ENCODE measurements around the gene KCNJ8.

KCNJ8 gene

DNA sequence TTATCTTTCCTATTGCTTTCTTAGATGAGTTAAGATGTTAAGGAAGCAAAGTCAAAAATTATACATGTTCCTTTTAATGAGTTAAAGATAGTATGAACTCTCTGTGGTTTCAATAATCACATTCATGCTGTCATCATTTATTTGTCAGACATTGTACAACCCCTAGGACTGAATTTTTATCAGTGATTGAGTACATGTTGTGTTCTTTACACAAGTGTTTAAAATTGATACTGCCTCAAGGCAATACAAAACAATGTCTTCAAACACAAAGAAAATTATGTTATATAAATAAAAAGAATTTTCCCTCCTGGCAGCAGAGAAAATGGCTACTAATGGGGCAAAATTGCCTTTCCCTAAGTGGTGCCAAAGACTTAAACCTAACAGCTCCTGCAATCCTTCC is 34.6 kb upstream of the KCNJ8 start:
- H2BK120ac ChIP-seq (ENCODE audit: low read depth, low read length): no peak overlapping the region

DNA sequence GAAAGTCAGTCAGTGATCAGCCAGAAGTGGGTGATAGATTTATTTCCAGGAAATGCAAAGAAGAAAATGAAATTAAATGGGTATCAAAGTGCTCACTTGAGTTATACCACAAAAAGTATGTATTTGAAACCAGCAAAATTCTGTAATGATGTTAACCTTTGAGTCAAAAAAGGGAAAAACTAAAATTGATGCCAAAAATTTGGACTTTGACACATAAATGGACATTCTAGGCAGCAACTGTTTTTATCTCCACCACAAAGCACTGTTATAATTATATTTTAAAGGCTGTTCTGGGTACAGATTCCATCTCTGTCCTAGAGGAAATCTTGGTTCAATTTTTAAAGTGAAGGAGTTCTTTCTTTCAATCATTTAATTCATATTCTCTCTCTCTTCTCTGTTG is 31.7 kb upstream of the KCNJ8 start:
- H4K8ac ChIP-seq (ENCODE audit: low read depth, low read length): no peak overlapping the region
- H3K18ac ChIP-seq (ENCODE audit: low read length): no peak overlapping the region
- no peak overlapping the region for H3K23ac ChIP-seq (ENCODE audit: low read length)
- H2BK120ac ChIP-seq (ENCODE audit: low read depth, low read length): no peak overlapping the region
- H3K56ac ChIP-seq (ENCODE audit: low read length): no peak overlapping the region
- H2BK15ac ChIP-seq (replicated peaks; ENCODE audit: low read depth): no peak overlapping the region
- H2AK5ac ChIP-seq (ENCODE audit: low read length): no peak overlapping the region
- H3K27ac ChIP-seq (ENCODE audit: low read depth, low read length): no peak overlapping the region
- H3K4me1 ChIP-seq (ENCODE audit: control insufficient read depth, low read depth, low read length): no peaks in the 10 kb centered on the region
- H3K27me3 ChIP-seq (ENCODE audit: insufficient read depth, low read length, poor library complexity): no peaks in the 10 kb centered on the region
- H4K5ac ChIP-seq (ENCODE audit: low read length): no peak overlapping the region
- H3K79me1 ChIP-seq (ENCODE audit: low read length): no peaks in the 10 kb centered on the region
- H3K4me2 ChIP-seq (ENCODE audit: low read length): no peak overlapping the region
- H3K9ac ChIP-seq (ENCODE audit: low read length): no peak overlapping the region
- DNase-seq: no peak
- H2BK5ac ChIP-seq (ENCODE audit: low read length): no peak overlapping the region
- H3K4ac ChIP-seq (ENCODE audit: low read depth, low read length): no peak overlapping the region
- H3K79me2 ChIP-seq (ENCODE audit: control insufficient read depth, insufficient read depth, low read length): no peaks in the 10 kb centered on the region
- H3K4me3 ChIP-seq (ENCODE audit: low read length): no peak overlapping the region
- no peaks in the 10 kb centered on the region for H3K36me3 ChIP-seq (ENCODE audit: control insufficient read depth, insufficient read depth, low read length)

More for the DNA sequence above, 34.6 kb upstream of the KCNJ8 start:
- no peak overlapping the region for H2BK15ac ChIP-seq (replicated peaks; ENCODE audit: low read depth)
- no peak overlapping the region for H3K23ac ChIP-seq (ENCODE audit: low read length)
- DNase-seq: no peak
- H3K9ac ChIP-seq (ENCODE audit: low read length): no peak overlapping the region
- H2BK5ac ChIP-seq (ENCODE audit: low read length): no peak overlapping the region
- H3K4me1 ChIP-seq (ENCODE audit: control insufficient read depth, low read depth, low read length): no peaks in the 10 kb centered on the region
- H3K79me2 ChIP-seq (ENCODE audit: control insufficient read depth, insufficient read depth, low read length): no peaks in the 10 kb centered on the region
- H4K5ac ChIP-seq (ENCODE audit: low read length): no peak overlapping the region
- H3K4me2 ChIP-seq (ENCODE audit: low read length): no peak overlapping the region
- H3K56ac ChIP-seq (ENCODE audit: low read length): no peak overlapping the region
- H4K8ac ChIP-seq (ENCODE audit: low read depth, low read length): no peak overlapping the region
- no peak overlapping the region for H3K27ac ChIP-seq (ENCODE audit: low read depth, low read length)
- no peak overlapping the region for H2AK5ac ChIP-seq (ENCODE audit: low read length)
- no peaks in the 10 kb centered on the region for H3K79me1 ChIP-seq (ENCODE audit: low read length)
- H3K4me3 ChIP-seq (ENCODE audit: low read length): no peak overlapping the region
- no peaks in the 10 kb centered on the region for H3K27me3 ChIP-seq (ENCODE audit: insufficient read depth, low read length, poor library complexity)
- H3K4ac ChIP-seq (ENCODE audit: low read depth, low read length): no peak overlapping the region
- no peak overlapping the region for H3K18ac ChIP-seq (ENCODE audit: low read length)
- H3K36me3 ChIP-seq (ENCODE audit: control insufficient read depth, insufficient read depth, low read length): no peaks in the 10 kb centered on the region

DNA sequence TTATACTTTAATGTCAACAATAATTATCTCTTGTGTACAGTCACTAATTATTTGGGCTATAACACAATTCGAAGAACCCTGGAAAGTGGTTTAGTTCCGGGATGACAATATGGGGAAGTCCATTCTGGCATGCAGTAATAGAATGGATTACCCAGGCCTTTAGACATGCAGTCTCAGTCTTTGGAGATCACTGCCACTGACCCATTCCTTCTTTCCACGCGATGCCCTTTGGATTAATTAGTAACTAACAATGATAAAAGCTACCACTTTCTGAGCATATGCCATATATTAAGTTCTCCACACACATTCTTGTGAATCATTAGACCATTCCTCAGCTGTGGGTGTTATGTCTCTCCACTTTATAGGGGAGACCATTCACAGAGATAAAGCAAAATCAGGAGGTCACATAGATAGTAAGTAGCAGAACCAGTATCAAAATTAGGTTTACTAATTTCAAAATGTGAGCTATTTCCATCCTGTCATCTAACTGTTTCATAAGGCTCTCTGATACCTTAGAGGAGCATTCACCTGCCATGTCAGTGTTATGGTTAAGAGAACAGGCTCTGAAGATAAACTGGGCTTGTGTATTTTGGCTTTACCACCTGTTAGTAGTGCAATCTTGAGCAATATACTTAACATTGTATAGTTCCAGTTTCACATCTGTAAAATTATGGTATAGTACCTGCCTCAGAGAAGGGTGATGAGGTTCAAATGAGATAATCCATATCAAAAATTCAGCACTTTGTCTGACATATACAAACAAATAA is 27.2 kb upstream of the KCNJ8 start:
- H3K27me3 ChIP-seq (ENCODE audit: insufficient read depth, low read length, poor library complexity): no peaks in the 10 kb centered on the region
- no peak overlapping the region for H2BK120ac ChIP-seq (ENCODE audit: low read depth, low read length)
- H2AK5ac ChIP-seq (ENCODE audit: low read length): no peak overlapping the region
- H3K79me1 ChIP-seq (ENCODE audit: low read length): no peaks in the 10 kb centered on the region
- H4K5ac ChIP-seq (ENCODE audit: low read length): no peak overlapping the region
- H2BK15ac ChIP-seq (replicated peaks; ENCODE audit: low read depth): no peak overlapping the region
- no peak overlapping the region for H3K23ac ChIP-seq (ENCODE audit: low read length)
- no peak overlapping the region for H3K27ac ChIP-seq (ENCODE audit: low read depth, low read length)
- no peaks in the 10 kb centered on the region for H3K79me2 ChIP-seq (ENCODE audit: control insufficient read depth, insufficient read depth, low read length)
- no CpG with 5 or more reads among the region's 4 CpGs for WGBS (ENCODE audit: extremely low coverage, insufficient coverage, low lambda C conversion rate)
- H3K4me1 ChIP-seq (ENCODE audit: control insufficient read depth, low read depth, low read length): no peaks in the 10 kb centered on the region
- no peak overlapping the region for H4K8ac ChIP-seq (ENCODE audit: low read depth, low read length)
- H3K4me3 ChIP-seq (ENCODE audit: low read length): no peak overlapping the region
- no peak overlapping the region for H3K56ac ChIP-seq (ENCODE audit: low read length)
- H3K9ac ChIP-seq (ENCODE audit: low read length): no peak overlapping the region
- H2BK5ac ChIP-seq (ENCODE audit: low read length): no peak overlapping the region
- no peak overlapping the region for H3K18ac ChIP-seq (ENCODE audit: low read length)
- no peaks in the 10 kb centered on the region for H3K36me3 ChIP-seq (ENCODE audit: control insufficient read depth, insufficient read depth, low read length)
- DNase-seq: no peak
- H3K4me2 ChIP-seq (ENCODE audit: low read length): no peak overlapping the region
- H3K4ac ChIP-seq (ENCODE audit: low read depth, low read length): no peak overlapping the region

DNA sequence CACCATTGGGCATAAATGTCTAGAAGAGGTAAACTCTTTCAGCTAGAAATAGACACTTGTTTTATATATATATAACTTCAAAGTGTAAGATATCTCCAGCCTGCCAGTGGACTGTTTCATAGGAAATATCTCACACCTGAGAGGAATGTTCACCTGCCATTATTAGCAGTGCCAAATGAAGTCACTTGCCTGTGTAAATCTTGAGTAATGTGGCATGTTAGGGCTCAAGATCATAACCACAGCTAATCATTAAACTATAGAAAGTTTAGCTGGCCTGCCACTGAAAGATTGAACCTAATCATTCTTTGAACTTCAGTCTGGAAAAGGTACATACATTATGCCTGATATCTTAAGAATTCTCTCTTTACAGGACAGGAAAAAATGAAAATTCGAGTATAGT is 25.5 kb upstream of the KCNJ8 start:
- H3K4me1 ChIP-seq (ENCODE audit: control insufficient read depth, low read depth, low read length): no peaks in the 10 kb centered on the region
- H3K4ac ChIP-seq (ENCODE audit: low read depth, low read length): no peak overlapping the region
- H2AK5ac ChIP-seq (ENCODE audit: low read length): no peak overlapping the region
- H3K18ac ChIP-seq (ENCODE audit: low read length): no peak overlapping the region
- H3K36me3 ChIP-seq (ENCODE audit: control insufficient read depth, insufficient read depth, low read length): no peaks in the 10 kb centered on the region
- no CpG with 5 or more reads among the region's 1 CpG for WGBS (ENCODE audit: extremely low coverage, insufficient coverage, low lambda C conversion rate)
- no peak overlapping the region for H4K8ac ChIP-seq (ENCODE audit: low read depth, low read length)
- H2BK120ac ChIP-seq (ENCODE audit: low read depth, low read length): no peak overlapping the region
- H3K79me2 ChIP-seq (ENCODE audit: control insufficient read depth, insufficient read depth, low read length): no peaks in the 10 kb centered on the region
- no peak overlapping the region for H3K27ac ChIP-seq (ENCODE audit: low read depth, low read length)
- DNase-seq: no peak
- no peak overlapping the region for H4K5ac ChIP-seq (ENCODE audit: low read length)
- no peaks in the 10 kb centered on the region for H3K27me3 ChIP-seq (ENCODE audit: insufficient read depth, low read length, poor library complexity)
- no peak overlapping the region for H3K23ac ChIP-seq (ENCODE audit: low read length)
- no peak overlapping the region for H3K9ac ChIP-seq (ENCODE audit: low read length)
- no peak overlapping the region for H2BK5ac ChIP-seq (ENCODE audit: low read length)
- no peak overlapping the region for H3K4me2 ChIP-seq (ENCODE audit: low read length)
- no peak overlapping the region for H3K56ac ChIP-seq (ENCODE audit: low read length)
- H2BK15ac ChIP-seq (replicated peaks; ENCODE audit: low read depth): no peak overlapping the region
- H3K79me1 ChIP-seq (ENCODE audit: low read length): no peaks in the 10 kb centered on the region
- H3K4me3 ChIP-seq (ENCODE audit: low read length): no peak overlapping the region

DNA sequence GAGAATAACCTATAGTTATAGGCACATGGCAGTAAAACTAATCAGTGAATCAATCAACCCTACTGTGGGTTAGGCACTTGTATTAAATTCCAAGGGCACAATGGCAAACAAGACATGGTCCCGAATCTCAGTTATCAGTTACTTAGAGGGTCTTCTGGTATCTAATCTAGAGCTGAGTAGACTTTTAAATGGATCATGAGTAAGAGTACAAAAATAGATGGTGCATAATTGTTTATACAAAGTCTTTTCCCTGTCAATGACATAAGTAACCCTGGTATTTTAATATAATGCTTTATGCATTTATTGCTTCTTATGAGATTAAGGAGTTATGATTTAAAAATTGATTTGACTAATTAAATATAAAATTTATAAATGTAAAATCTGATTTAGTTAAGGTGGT is 23.0 kb upstream of the KCNJ8 start:
- no peak overlapping the region for H3K9ac ChIP-seq (ENCODE audit: low read length)
- H3K79me2 ChIP-seq (ENCODE audit: control insufficient read depth, insufficient read depth, low read length): no peaks in the 10 kb centered on the region
- no peak overlapping the region for H3K27ac ChIP-seq (ENCODE audit: low read depth, low read length)
- no peak overlapping the region for H3K4me2 ChIP-seq (ENCODE audit: low read length)
- no peaks in the 10 kb centered on the region for H3K27me3 ChIP-seq (ENCODE audit: insufficient read depth, low read length, poor library complexity)
- WGBS (ENCODE audit: extremely low coverage, insufficient coverage, low lambda C conversion rate): no CpG with 5 or more reads among the region's 1 CpG
- H2AK5ac ChIP-seq (ENCODE audit: low read length): no peak overlapping the region
- H3K23ac ChIP-seq (ENCODE audit: low read length): no peak overlapping the region
- no peak overlapping the region for H2BK15ac ChIP-seq (replicated peaks; ENCODE audit: low read depth)
- H3K36me3 ChIP-seq (ENCODE audit: control insufficient read depth, insufficient read depth, low read length): no peaks in the 10 kb centered on the region
- H4K8ac ChIP-seq (ENCODE audit: low read depth, low read length): no peak overlapping the region
- no peaks in the 10 kb centered on the region for H3K4me1 ChIP-seq (ENCODE audit: control insufficient read depth, low read depth, low read length)
- no peak overlapping the region for H2BK5ac ChIP-seq (ENCODE audit: low read length)
- no peak overlapping the region for H2BK120ac ChIP-seq (ENCODE audit: low read depth, low read length)
- no peak overlapping the region for H3K56ac ChIP-seq (ENCODE audit: low read length)
- H3K79me1 ChIP-seq (ENCODE audit: low read length): no peaks in the 10 kb centered on the region
- H4K5ac ChIP-seq (ENCODE audit: low read length): no peak overlapping the region
- no peak overlapping the region for H3K18ac ChIP-seq (ENCODE audit: low read length)
- DNase-seq: no peak
- no peak overlapping the region for H3K4me3 ChIP-seq (ENCODE audit: low read length)
- H3K4ac ChIP-seq (ENCODE audit: low read depth, low read length): no peak overlapping the region

DNA sequence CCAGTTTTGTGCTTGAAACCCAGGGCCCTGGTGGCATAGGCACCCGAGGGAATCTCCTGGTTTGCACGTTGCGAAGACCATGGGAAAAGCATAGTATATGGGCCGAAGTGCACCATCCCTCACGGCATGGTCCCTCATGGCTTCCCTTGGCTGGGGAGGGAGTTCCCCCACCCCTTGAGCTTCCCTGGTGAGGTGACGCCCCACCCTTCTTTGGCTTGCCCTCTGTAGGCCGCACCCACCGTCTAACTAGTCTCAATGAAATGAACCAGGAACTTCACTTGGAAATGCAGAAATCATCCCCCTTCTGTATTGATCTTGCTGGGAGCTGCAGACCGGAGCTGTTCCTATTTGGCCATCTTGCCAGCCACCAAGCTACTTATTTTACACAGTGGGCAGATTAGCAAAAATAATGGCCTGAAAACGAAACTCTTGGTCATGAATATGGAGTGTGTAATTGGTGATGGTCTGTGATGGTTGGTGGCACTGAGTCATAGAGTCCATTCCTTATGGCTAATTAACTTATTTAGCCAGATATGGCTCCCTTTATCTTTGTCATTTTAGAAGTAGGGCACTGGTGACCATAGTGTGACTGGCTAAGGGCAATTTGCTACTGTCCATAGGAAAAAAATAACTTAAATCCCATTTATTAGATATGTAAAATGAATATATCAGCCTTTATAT is 21.3 kb upstream of the KCNJ8 start:
- H3K56ac ChIP-seq (ENCODE audit: low read length): no peak overlapping the region
- no peaks in the 10 kb centered on the region for H3K36me3 ChIP-seq (ENCODE audit: control insufficient read depth, insufficient read depth, low read length)
- no peak overlapping the region for H2BK15ac ChIP-seq (replicated peaks; ENCODE audit: low read depth)
- no peaks in the 10 kb centered on the region for H3K79me2 ChIP-seq (ENCODE audit: control insufficient read depth, insufficient read depth, low read length)
- H3K79me1 ChIP-seq (ENCODE audit: low read length): no peaks in the 10 kb centered on the region
- no peak overlapping the region for H2BK5ac ChIP-seq (ENCODE audit: low read length)
- H3K27me3 ChIP-seq (ENCODE audit: insufficient read depth, low read length, poor library complexity): no peaks in the 10 kb centered on the region
- no peak overlapping the region for H4K5ac ChIP-seq (ENCODE audit: low read length)
- H3K4me2 ChIP-seq (ENCODE audit: low read length): no peak overlapping the region
- H2AK5ac ChIP-seq (ENCODE audit: low read length): no peak overlapping the region
- no peak overlapping the region for H3K4ac ChIP-seq (ENCODE audit: low read depth, low read length)
- H2BK120ac ChIP-seq (ENCODE audit: low read depth, low read length): no peak overlapping the region
- no peak overlapping the region for H3K18ac ChIP-seq (ENCODE audit: low read length)
- H3K4me1 ChIP-seq (ENCODE audit: control insufficient read depth, low read depth, low read length): no peaks in the 10 kb centered on the region
- WGBS (ENCODE audit: extremely low coverage, insufficient coverage, low lambda C conversion rate): no CpG with 5 or more reads among the region's 10 CpGs
- H4K8ac ChIP-seq (ENCODE audit: low read depth, low read length): no peak overlapping the region
- no peak for DNase-seq
- no peak overlapping the region for H3K27ac ChIP-seq (ENCODE audit: low read depth, low read length)
- H3K9ac ChIP-seq (ENCODE audit: low read length): no peak overlapping the region
- H3K4me3 ChIP-seq (ENCODE audit: low read length): no peak overlapping the region
- no peak overlapping the region for H3K23ac ChIP-seq (ENCODE audit: low read length)

Data from mesendoderm (in vitro differentiated cells).